Left ventricle myocardium superior (tissue), 1 donor: ENCODE measurements around the gene HECW1. TPM values are rescaled to one million over a fixed set of nuclear protein-coding genes. Genes with fewer than 3 reads are reported as not detected.
A peak's percentile ranks its signal among the peaks of the same experiment; 100 is the strongest.

Source experiments
- ATAC-seq: fragments of 200-7000 bp; cut with Tn5 transposase; one replicate; pipeline ENCODE4 v1.9.1; 2020; ENCODE audit warnings: mild to moderate bottlenecking, moderate library complexity
- DNase-seq: peaks from one replicate; pipeline ENCODE4 v3.0.0-alpha.2; 2020
- intact Hi-C: fragments of 100-400 bp; cut with micrococcal nuclease; formaldehyde crosslinking; loops from one replicate; pipeline ENCODE4 v1.11.0; 2022
- total RNA-seq: library from RNA; stranded (reverse); fragmentation: NEBNext Ultra II Directional; extraction: Animal tissue kit (Norgen Biotek cat#: 25700); gene quantifications from one replicate; pipeline ENCODE4 v1.2.1, GENCODE V29; 2021
- donor health status: DM: no; HTN: yes; CAD: no; lungs with severe emphysema.

HECW1 gene
- total RNA-seq, 1 donor from 2014 or later: not detected

DNA sequence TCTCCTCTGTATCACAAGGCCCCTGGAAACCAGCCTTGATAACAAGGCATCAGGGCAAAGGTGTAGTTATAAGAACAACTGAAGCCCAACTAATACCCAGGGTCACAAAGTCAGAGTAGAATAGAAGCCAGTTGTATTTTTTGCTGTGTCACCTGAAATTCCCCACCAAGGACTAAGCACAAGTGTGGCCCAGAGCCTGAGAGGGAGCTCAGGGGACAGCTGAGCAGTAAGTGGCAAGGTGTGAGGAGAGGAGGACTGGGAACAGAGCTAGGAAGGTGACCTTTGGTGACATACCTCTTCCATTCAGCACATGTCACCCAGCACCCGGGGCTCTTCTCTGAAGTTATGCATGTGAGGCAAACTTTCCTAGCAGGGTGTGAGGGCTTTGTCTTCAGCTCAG lies 179.9 kb downstream of the HECW1 start:
- intact Hi-C loops: no loop called here
- ATAC-seq (no peak), DNase-seq (no peak)

GRCh38 chr7:43294080-43294630 lies 181.7 kb downstream of the HECW1 start:
- peak; percentile 18 for ATAC-seq
- DNase-seq: no peak
- intact Hi-C loops: no loop called here

DNA sequence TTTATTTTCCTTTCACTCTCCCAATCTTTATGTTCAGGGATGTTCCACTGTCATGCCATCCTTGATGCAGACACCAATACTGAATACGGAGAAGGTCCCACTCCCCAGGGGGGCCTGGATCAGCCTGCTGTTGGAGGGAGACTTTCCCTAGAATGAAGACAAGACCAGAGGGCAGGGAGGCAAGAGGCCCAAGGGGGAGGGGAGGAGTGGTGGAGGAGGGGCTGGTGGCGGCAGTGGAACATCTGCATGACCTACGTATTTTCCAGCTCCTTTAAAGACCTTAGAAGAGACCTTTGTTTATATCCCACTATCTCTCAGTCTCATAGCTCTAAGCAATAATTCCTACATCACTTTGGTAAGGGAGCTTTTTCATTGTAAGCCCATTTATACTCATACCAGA lies 183.0 kb downstream of the HECW1 start:
- DNase-seq (no peak), ATAC-seq (no peak)
- intact Hi-C loops: no loop called here

DNA sequence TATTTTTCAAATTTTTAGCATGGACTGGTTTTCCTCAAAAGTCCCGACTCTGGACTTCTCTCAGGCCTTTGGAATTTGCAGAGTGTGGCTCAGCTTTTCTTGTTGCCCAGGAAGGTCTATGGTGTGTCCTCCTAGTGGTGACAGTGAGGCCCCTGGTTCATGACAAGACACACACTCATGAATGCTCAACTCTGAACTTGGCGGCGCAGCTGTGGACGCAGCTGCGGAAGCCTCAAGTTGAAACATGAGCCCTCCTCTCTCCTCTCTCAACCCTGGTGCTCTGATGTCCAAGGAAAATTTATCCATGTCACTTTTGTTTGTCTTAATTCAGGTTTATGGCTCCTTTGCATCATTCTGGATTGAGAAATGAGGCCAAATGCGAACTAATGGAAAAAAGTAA lies 183.9 kb downstream of the HECW1 start:
- intact Hi-C loops: no loop called here
- no peak for DNase-seq
- ATAC-seq: no peak

GRCh38 chr7:43298617-43299016 lies 186.2 kb downstream of the HECW1 start:
- ATAC-seq (no peak), DNase-seq (no peak)

GRCh38 chr7:43300121-43300520 lies 187.7 kb downstream of the HECW1 start:
- intact Hi-C loops: no loop called here
- ATAC-seq: no peak
- no peak for DNase-seq

More at GRCh38 chr7:43298617-43299016, 186.2 kb downstream of the HECW1 start:
- intact Hi-C loops: no loop called here

DNA sequence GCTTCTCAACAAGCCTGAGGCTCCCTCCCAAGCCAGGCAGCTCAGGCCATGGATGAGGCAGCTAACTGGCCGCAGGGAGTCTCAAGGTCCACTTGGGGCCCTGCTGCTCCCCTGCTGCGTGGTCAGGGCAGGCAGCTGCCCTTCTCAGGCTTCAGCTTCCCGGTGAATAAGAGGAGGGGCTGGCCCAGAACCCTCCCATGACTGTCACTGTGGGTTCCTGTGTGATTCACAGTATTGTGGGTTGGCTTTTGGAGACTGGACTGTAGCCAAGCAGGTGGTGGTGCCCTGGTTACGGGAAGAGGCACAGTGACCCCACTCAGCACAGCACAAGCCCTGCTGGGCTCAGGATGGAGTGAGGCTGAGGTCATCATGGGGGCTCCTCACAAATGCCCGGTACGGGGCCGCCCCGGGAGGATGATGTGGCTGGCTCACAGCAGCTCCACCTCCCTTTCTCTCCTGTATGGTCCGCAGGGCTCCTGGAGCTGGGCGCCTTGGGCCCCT lies 189.8 kb downstream of the HECW1 start:
- DNase-seq (no peak), ATAC-seq (no peak)
- intact Hi-C loops: no loop called here

GRCh38 chr7:43302773-43303460 lies 190.5 kb downstream of the HECW1 start:
- ATAC-seq: no peak
- intact Hi-C loops: no loop called here
- DNase-seq: no peak

GRCh38 chr7:43303740-43304241 lies 191.3 kb downstream of the HECW1 start:
- no peak for ATAC-seq
- intact Hi-C loops: no loop called here
- DNase-seq: no peak

- no peak for DNase-seq
- ATAC-seq: no peak
- intact Hi-C loops: no loop called here
Measured at GRCh38 chr7:43306404-43306803, 194.0 kb downstream of the HECW1 start.

- no peak for ATAC-seq
- intact Hi-C loops: no loop called here
- DNase-seq: no peak
Measured at GRCh38 chr7:43307522-43307921, 195.1 kb downstream of the HECW1 start.

- ATAC-seq (no peak), DNase-seq (no peak)
- intact Hi-C loops: no loop called here
Measured at GRCh38 chr7:43308913-43309705, 196.7 kb downstream of the HECW1 start.

- intact Hi-C loops: no loop called here
- no peak for DNase-seq
- no peak for ATAC-seq
Measured at GRCh38 chr7:43309706-43310022, 197.2 kb downstream of the HECW1 start.

DNA sequence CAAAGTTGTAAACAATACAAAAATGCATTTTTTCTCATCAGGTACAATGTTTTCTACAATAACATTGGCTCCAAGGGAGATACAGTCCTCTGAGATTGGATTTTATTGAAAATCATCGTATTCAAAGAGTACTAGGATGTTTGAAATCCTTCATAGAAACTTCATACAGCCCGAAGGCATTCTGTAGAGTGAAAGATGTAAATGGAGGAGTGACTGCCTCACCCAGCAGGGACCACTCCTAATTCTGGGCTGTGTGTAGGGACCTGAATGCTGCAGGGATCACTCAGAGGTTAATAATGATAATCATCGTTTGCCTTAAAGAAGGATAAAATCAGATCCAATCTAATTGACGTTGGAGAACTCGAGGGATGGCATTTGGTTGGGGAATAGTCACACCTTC lies 198.6 kb downstream of the HECW1 start:
- ATAC-seq (no peak), DNase-seq (no peak)
- intact Hi-C loops: no loop called here

- intact Hi-C loops: no loop called here
- no peak for DNase-seq
- no peak for ATAC-seq
Measured at GRCh38 chr7:43311694-43312093, 199.2 kb downstream of the HECW1 start.

GRCh38 chr7:43313628-43314378 lies 201.4 kb downstream of the HECW1 start:
- intact Hi-C loops: no loop called here
- DNase-seq: no peak
- ATAC-seq: no peak

GRCh38 chr7:43314379-43315158 lies 202.1 kb downstream of the HECW1 start:
- DNase-seq (no peak), ATAC-seq (no peak)
- intact Hi-C loops: no loop called here

GRCh38 chr7:43317075-43317474 lies 204.6 kb downstream of the HECW1 start:
- ATAC-seq (no peak), DNase-seq (no peak)
- intact Hi-C loops: no loop called here

DNA sequence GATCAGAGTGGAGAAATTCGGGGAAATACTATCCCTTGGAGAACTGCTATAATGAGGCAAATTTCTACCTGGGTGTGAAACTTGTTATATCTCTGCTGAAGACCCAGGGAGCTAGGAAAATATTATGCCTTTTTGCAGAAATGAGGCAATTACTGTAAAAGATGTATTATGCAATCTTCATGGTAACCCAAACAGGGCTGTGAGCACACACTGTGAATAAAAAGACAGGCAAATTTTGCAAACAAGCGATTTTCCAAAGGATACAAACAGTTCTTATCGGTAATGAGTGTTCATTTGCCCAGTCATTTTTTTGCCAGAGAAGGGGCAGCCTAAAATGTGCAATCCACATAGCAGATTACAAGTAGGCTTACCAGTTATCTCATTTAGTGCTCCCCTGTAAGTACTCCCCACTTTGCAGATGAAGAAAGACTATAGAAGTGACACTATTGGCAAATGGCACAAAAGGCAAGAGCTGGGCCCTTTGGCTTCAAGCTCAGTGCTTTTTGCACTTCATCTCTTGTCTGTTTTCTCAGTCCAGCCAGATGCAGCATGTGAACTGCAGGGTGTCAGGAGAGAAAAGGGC lies 205.8 kb downstream of the HECW1 start:
- no peak for DNase-seq
- no peak for ATAC-seq
- intact Hi-C loops: no loop called here
